Pancreas (tissue), 10 donors: ENCODE data around the gene OR8D2. TPM values are rescaled to one million over a fixed set of nuclear protein-coding genes. Genes with fewer than 3 reads are reported as not detected.

Experiments
- ATAC-seq, 4 donors: fragments of 200-7000 bp; cut with Tn5 transposase; one replicate each; pipeline versions ENCODE4 v1.8.0 to v1.9.1; 2020; ENCODE audit warnings: mild to moderate bottlenecking in 4 of 4, moderate library complexity in 4 of 4
- DNase-seq, 6 donors: peaks; one replicate each; pipeline ENCODE4 v3.0.0-alpha.2; 2020
- FAIRE-seq: peaks from 2 replicates; lab custom pipeline; 2012; peaks lifted over from hg19 to GRCh38; lab: Jason Lieb, UNC
- H3K27ac ChIP-seq, 4 donors: fragments of 200-600 bp; sonication (generic); 1 replicate in 3 of 4; 2 replicates in 1 of 4; pipeline versions ENCODE4 v1.5.0 to v1.8.0; 2020
- H3K27me3 ChIP-seq, 4 donors: fragments of 200-600 bp; one replicate each; pipeline ENCODE4 v1.8.0; 2021
- H3K36me3 ChIP-seq, 3 donors: fragments of 200-600 bp; sonication (generic) in 1 of 3; one replicate each; pipeline versions ENCODE4 v1.5.0 to v1.8.0; 2020 to 2021
- H3K4me1 ChIP-seq, 3 donors: fragments of 200-600 bp; one replicate each; pipeline ENCODE4 v1.8.0; 2021
- H3K4me3 ChIP-seq, 4 donors: fragments of 200-600 bp; sonication (generic) in 2 of 4; one replicate each; pipeline versions ENCODE4 v1.5.0 to v1.8.0; 2020 to 2021
- H3K9me3 ChIP-seq, 4 donors: fragments of 200-600 bp; one replicate each; pipeline ENCODE4 v1.8.0; 2021
- CTCF ChIP-seq, 4 donors: fragments of 200-600 bp; sonication (generic) in 3 of 4; IDR thresholded peaks; one replicate each; pipeline versions ENCODE4 v1.5.0 to v1.8.0; 2021; ENCODE audit warnings: antibody characterized with exemption in 4 of 4
- WGBS, 2 donors: extraction: QIAGEN DNeasy Blood & Tissue Kit; methylation state at CpG; one replicate each; pipeline ENCODE4 v1.1.7; 2013; 5-methylcytosine and 5-hydroxymethylcytosine counted together
- intact Hi-C, 3 donors: fragments of 100-400 bp; cut with DNase I; formaldehyde crosslinking; loops; one replicate each; pipeline versions ENCODE4 v1.11.1 to v1.14.2; 2022
- polyA plus RNA-seq, 2 donors: library from polyadenylated mRNA; stranded (reverse); fragments of 200-250 nt; gene quantifications; one replicate each; pipeline ENCODE4 v1.2.3, GENCODE V29; 2013
- total RNA-seq, 6 donors: library from RNA; stranded (reverse); fragmentation: NEBNext Ultra II Directional in 4 of 6; extraction: Animal tissue kit (Norgen Biotek cat#: 25700) in 4 of 6; gene quantifications; one replicate each; pipeline versions ENCODE4 v1.2.1 to v1.2.4, GENCODE V29; 2021 to 2023
- donor health status: healthy with polysubstance abuse.
- donor health status: DM: no; HTN: no; CAD: no; lungs with moderate emphysema.
- donor health status: DM: no; HTN: no; CAD: no.
- donor health status: control.
- donor health status: control.
- donor health status: Bipolar disorder and iron deficiency.
- donor health status: DM: yes; HTN: yes; CAD: no.
- donor health status: DM: no; HTN: no; CAD: no.
- donor health status: DM: no; HTN: no; CAD: no.
- donor health status: DM: yes; HTN: yes; CAD: no.

The OR8D2 gene
- total and polyA plus RNA-seq, 8 donors = not detected

- Histone ChIP-seq H3K27me3 (no peaks in the 10 kb centered on the region), H3K36me3 (no peaks in the 10 kb centered on the region), H3K4me1 (peaks cover 0 to 8% (median 4%) of the 10 kb centered on the region in 3 donors), H3K9me3 (no peaks in the 10 kb centered on the region), H3K4me3 (no peak overlapping the region), H3K27ac (no peak overlapping the region)
- no peak for TF ChIP-seq CTCF (IDR thresholded peaks at IDR 0.05)
- 27 to 33% methylated on average over 5 of the region's 5 CpGs for WGBS, 2 donors
- DNase-seq = peak in 4 of 6 donors; percentile 21 to 67 (median 33)
- ATAC-seq = peak; percentile 84 to 95 (median 94)
- FAIRE-seq = no peak
- intact Hi-C loops = no loop called here
Measured at GRCh38 chr11:124311269-124311668, 8.7 kb downstream of the OR8D2 start.

- FAIRE-seq = no peak
Measured at GRCh38 chr11:124310721-124311120, 9.3 kb downstream of the OR8D2 start.

GRCh38 chr11:124307093-124307492, 12.9 kb downstream of the OR8D2 start:
- H3K4me1 ChIP-seq = peaks cover 0 to 8% (median 4%) of the 10 kb centered on the region in 3 donors
- DNase-seq (no peak), ATAC-seq (no peak), FAIRE-seq (no peak)
- H3K27ac ChIP-seq = no peak overlapping the region
- intact Hi-C loops = no loop called here
- H3K36me3 ChIP-seq = no peaks in the 10 kb centered on the region
- no peaks in the 10 kb centered on the region for H3K9me3 ChIP-seq
- no peak for TF ChIP-seq CTCF (IDR thresholded peaks at IDR 0.05)
- peaks cover 0 to 3% (median 0%) of the 10 kb centered on the region in 4 donors for H3K27me3 ChIP-seq
- H3K4me3 ChIP-seq = no peak overlapping the region

More at GRCh38 chr11:124310721-124311120, 9.3 kb downstream of the OR8D2 start:
- Histone ChIP-seq H3K36me3 (no peaks in the 10 kb centered on the region), H3K27me3 (peaks cover 0 to under 1% (median 0%) of the 10 kb centered on the region in 4 donors), H3K9me3 (no peaks in the 10 kb centered on the region), H3K4me3 (no peak overlapping the region), H3K27ac (peak overlapping the region in 1 of 4 donors; percentile 4), H3K4me1 (peaks cover 0 to 8% (median 4%) of the 10 kb centered on the region in 3 donors)
- peak in 2 of 4 donors; percentile 15 to 32 for ATAC-seq
- no peak for DNase-seq
- intact Hi-C loops = no loop called here
- TF ChIP-seq CTCF (IDR thresholded peaks at IDR 0.05) = no peak

GRCh38 chr11:124302347-124303125, 17.5 kb downstream of the OR8D2 start:
- no peaks in the 10 kb centered on the region for H3K36me3 ChIP-seq
- no peak overlapping the region for H3K27ac ChIP-seq
- H3K4me1 ChIP-seq = no peaks in the 10 kb centered on the region
- no peak overlapping the region for H3K4me3 ChIP-seq
- no peak for ATAC-seq
- DNase-seq = no peak
- no peak for FAIRE-seq
- WGBS, 2 donors = 54 to 62% methylated on average over 3 of the region's 3 CpGs
- TF ChIP-seq CTCF (IDR thresholded peaks at IDR 0.05) = no peak
- H3K27me3 ChIP-seq = peaks cover 0 to 3% (median 0%) of the 10 kb centered on the region in 4 donors
- no peaks in the 10 kb centered on the region for H3K9me3 ChIP-seq
- intact Hi-C loops = no loop called here

- FAIRE-seq = no peak
- 85 to 86% methylated on average over 3 of the region's 3 CpGs for WGBS, 2 donors
- ATAC-seq = peak in 1 of 4 donors; percentile 76
Measured at GRCh38 chr11:124301548-124301947, 18.4 kb downstream of the OR8D2 start.

More at GRCh38 chr11:124301548-124301947, 18.4 kb downstream of the OR8D2 start:
- intact Hi-C loops = no loop called here
- DNase-seq = no peak
- TF ChIP-seq CTCF (IDR thresholded peaks at IDR 0.05) = no peak
- no peak overlapping the region for H3K4me3 ChIP-seq
- peaks cover 0 to 3% (median 0%) of the 10 kb centered on the region in 4 donors for H3K27me3 ChIP-seq
- H3K4me1 ChIP-seq = no peaks in the 10 kb centered on the region
- no peak overlapping the region for H3K27ac ChIP-seq
- H3K36me3 ChIP-seq = no peaks in the 10 kb centered on the region
- H3K9me3 ChIP-seq = no peaks in the 10 kb centered on the region
